Skeletal muscle satellite cell (primary cell): ENCODE results near the gene C19orf12. TPM values are rescaled to one million over a fixed set of nuclear protein-coding genes. Genes with fewer than 3 reads are reported as not detected.

Experiments
- H3K27me3 ChIP-seq: 2 replicates; pipeline ENCODE4 v1.7.0; 2013; ENCODE audit warnings: low read length; ENCODE audit not compliant: control insufficient read depth, insufficient read depth
- H3K36me3 ChIP-seq: 2 replicates; pipeline ENCODE4 v1.7.0; 2013; ENCODE audit warnings: mild to moderate bottlenecking, control low read depth, low read length; ENCODE audit not compliant: insufficient read depth
- H3K4me1 ChIP-seq: 2 replicates; pipeline ENCODE4 v1.7.0; 2013; ENCODE audit warnings: low read length; ENCODE audit not compliant: control insufficient read depth, insufficient read depth
- H3K4me2 ChIP-seq: 2 replicates; pipeline ENCODE4 v1.7.0; 2013; ENCODE audit warnings: mild to moderate bottlenecking, low read length
- H3K4me3 ChIP-seq: 2 replicates; pipeline ENCODE4 v1.7.0; 2013; ENCODE audit warnings: low read length
- H3K9ac ChIP-seq: 2 replicates; pipeline ENCODE4 v1.7.0; 2013; ENCODE audit warnings: mild to moderate bottlenecking, low read depth, low read length, moderate library complexity
- H3K9me3 ChIP-seq: replicated peaks from 2 replicates; pipeline ENCODE4 v1.7.0; 2013; ENCODE audit warnings: mild to moderate bottlenecking, control low read depth, low read length
- total RNA-seq: library from RNA; depleted of rRNA; stranded (reverse); fragments of >200 nt; gene quantifications from 2 replicates; pipeline ENCODE4 v1.2.3, GENCODE V29; 2012; rRNA removed

C19orf12 gene
- total RNA-seq, result 19.9 and 21.8 TPM in 2 replicates

GRCh38 chr19:29714953-29715700, at the start of gene C19orf12:
C19orf12 (minus strand) TSS chr19:29715261; CDS start chr19:29708413, 6,848 bp downstream.
- Histone ChIP-seq H3K4me2 (peak within 1 kb of the TSS; percentile 93), H3K4me1 (peaks cover 20% of the 10 kb centered on the region), H3K9me3 (no peaks in the 10 kb centered on the region), H3K27me3 (no peaks in the 10 kb centered on the region), H3K36me3 (no peaks in the 10 kb centered on the region), H3K9ac (peak within 1 kb of the TSS; percentile 98), H3K4me3 (peak within 1 kb of the TSS; percentile 80)

GRCh38 chr19:29764361-29764760, 49.3 kb upstream of the C19orf12 start:
- Histone ChIP-seq H3K4me3 (no peak overlapping the region), H3K4me1 (no peaks in the 10 kb centered on the region), H3K9ac (no peak overlapping the region), H3K9me3 (no peaks in the 10 kb centered on the region), H3K36me3 (no peaks in the 10 kb centered on the region), H3K4me2 (no peak overlapping the region), H3K27me3 (peaks cover 9% of the 10 kb centered on the region)

GRCh38 chr19:29763196-29763595, 48.1 kb upstream of the C19orf12 start:
- no peaks in the 10 kb centered on the region for H3K36me3 ChIP-seq
- H3K4me2 ChIP-seq, result no peak overlapping the region
- H3K27me3 ChIP-seq, result peaks cover 9% of the 10 kb centered on the region
- H3K4me3 ChIP-seq, result no peak overlapping the region
- no peak overlapping the region for H3K9ac ChIP-seq
- H3K9me3 ChIP-seq, result no peaks in the 10 kb centered on the region
- no peaks in the 10 kb centered on the region for H3K4me1 ChIP-seq

- H3K27me3 ChIP-seq, result peaks cover 6% of the 10 kb centered on the region
- no peaks in the 10 kb centered on the region for H3K9me3 ChIP-seq
- no peak overlapping the region for H3K9ac ChIP-seq
- no peaks in the 10 kb centered on the region for H3K36me3 ChIP-seq
- H3K4me2 ChIP-seq, result no peak overlapping the region
- H3K4me1 ChIP-seq, result no peaks in the 10 kb centered on the region
- H3K4me3 ChIP-seq, result no peak overlapping the region
Observed at GRCh38 chr19:29761575-29762232, 46.6 kb upstream of the C19orf12 start.

- peak overlapping the region; percentile 76 for H3K4me2 ChIP-seq
- no peaks in the 10 kb centered on the region for H3K36me3 ChIP-seq
- peaks cover 6% of the 10 kb centered on the region for H3K27me3 ChIP-seq
- no peaks in the 10 kb centered on the region for H3K9me3 ChIP-seq
- no peaks in the 10 kb centered on the region for H3K4me1 ChIP-seq
- no peak overlapping the region for H3K9ac ChIP-seq
- no peak overlapping the region for H3K4me3 ChIP-seq
Observed at GRCh38 chr19:29760752-29761502, 45.9 kb upstream of the C19orf12 start.

GRCh38 chr19:29759359-29759758, 44.3 kb upstream of the C19orf12 start:
- peaks cover 10% of the 10 kb centered on the region for H3K27me3 ChIP-seq
- H3K4me2 ChIP-seq, result no peak overlapping the region
- no peaks in the 10 kb centered on the region for H3K9me3 ChIP-seq
- H3K36me3 ChIP-seq, result no peaks in the 10 kb centered on the region
- H3K9ac ChIP-seq, result no peak overlapping the region
- H3K4me1 ChIP-seq, result no peaks in the 10 kb centered on the region
- no peak overlapping the region for H3K4me3 ChIP-seq

GRCh38 chr19:29758863-29759262, 43.8 kb upstream of the C19orf12 start:
- peaks cover 10% of the 10 kb centered on the region for H3K27me3 ChIP-seq
- H3K4me2 ChIP-seq, result no peak overlapping the region
- H3K4me1 ChIP-seq, result no peaks in the 10 kb centered on the region
- H3K9ac ChIP-seq, result no peak overlapping the region
- H3K9me3 ChIP-seq, result no peaks in the 10 kb centered on the region
- H3K36me3 ChIP-seq, result no peaks in the 10 kb centered on the region
- H3K4me3 ChIP-seq, result no peak overlapping the region

- Histone ChIP-seq H3K9ac (no peak overlapping the region), H3K27me3 (peaks cover 11% of the 10 kb centered on the region), H3K36me3 (no peaks in the 10 kb centered on the region), H3K4me1 (no peaks in the 10 kb centered on the region), H3K4me2 (no peak overlapping the region), H3K9me3 (no peaks in the 10 kb centered on the region), H3K4me3 (no peak overlapping the region)
Observed at GRCh38 chr19:29757551-29757950, 42.5 kb upstream of the C19orf12 start.

- no peak overlapping the region for H3K4me3 ChIP-seq
- no peaks in the 10 kb centered on the region for H3K36me3 ChIP-seq
- no peak overlapping the region for H3K9ac ChIP-seq
- no peaks in the 10 kb centered on the region for H3K4me1 ChIP-seq
- no peak overlapping the region for H3K4me2 ChIP-seq
- no peaks in the 10 kb centered on the region for H3K9me3 ChIP-seq
- H3K27me3 ChIP-seq, result peaks cover 15% of the 10 kb centered on the region
Observed at GRCh38 chr19:29753934-29754305, 38.9 kb upstream of the C19orf12 start.

GRCh38 chr19:29753190-29753933, 38.3 kb upstream of the C19orf12 start:
- no peaks in the 10 kb centered on the region for H3K9me3 ChIP-seq
- H3K4me3 ChIP-seq, result no peak overlapping the region
- H3K36me3 ChIP-seq, result no peaks in the 10 kb centered on the region
- no peak overlapping the region for H3K4me2 ChIP-seq
- H3K4me1 ChIP-seq, result no peaks in the 10 kb centered on the region
- peaks cover 15% of the 10 kb centered on the region for H3K27me3 ChIP-seq
- H3K9ac ChIP-seq, result no peak overlapping the region

- Histone ChIP-seq H3K9me3 (no peaks in the 10 kb centered on the region), H3K4me1 (no peaks in the 10 kb centered on the region), H3K4me2 (no peak overlapping the region), H3K9ac (no peak overlapping the region), H3K27me3 (peaks cover 15% of the 10 kb centered on the region), H3K36me3 (no peaks in the 10 kb centered on the region), H3K4me3 (no peak overlapping the region)
Observed at GRCh38 chr19:29752450-29753025, 37.5 kb upstream of the C19orf12 start.
